ENCODE results near the gene ACSF3.

ACSF3 gene

DNA sequence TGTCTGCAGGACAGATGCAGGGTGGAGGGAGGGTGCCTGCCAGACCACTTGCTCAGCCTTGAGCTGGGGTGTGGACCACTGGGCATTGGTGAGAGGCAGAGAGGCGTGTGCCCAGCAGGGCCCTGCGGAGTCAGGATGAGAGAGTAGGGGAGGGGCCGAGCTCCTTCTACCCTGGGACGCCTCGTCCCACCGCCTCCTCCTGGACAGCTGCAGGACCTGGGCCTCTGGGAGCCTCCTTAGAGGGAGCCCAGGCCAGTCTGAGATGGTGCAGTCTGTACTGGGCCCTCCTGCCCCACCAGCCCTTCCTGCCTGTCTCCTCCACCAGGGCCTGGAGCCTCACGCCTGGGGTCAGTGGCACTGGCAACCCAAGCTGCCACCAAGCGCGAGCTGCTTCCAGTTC lies 35.9 kb upstream of the ACSF3 start:
- intact Hi-C loops (cut with DNase I; ENCODE audit: low total_unique reads) = no loop called here
- DNase-seq = no peak
- no peaks in the 10 kb centered on the region for H3K36me3 ChIP-seq

DNA sequence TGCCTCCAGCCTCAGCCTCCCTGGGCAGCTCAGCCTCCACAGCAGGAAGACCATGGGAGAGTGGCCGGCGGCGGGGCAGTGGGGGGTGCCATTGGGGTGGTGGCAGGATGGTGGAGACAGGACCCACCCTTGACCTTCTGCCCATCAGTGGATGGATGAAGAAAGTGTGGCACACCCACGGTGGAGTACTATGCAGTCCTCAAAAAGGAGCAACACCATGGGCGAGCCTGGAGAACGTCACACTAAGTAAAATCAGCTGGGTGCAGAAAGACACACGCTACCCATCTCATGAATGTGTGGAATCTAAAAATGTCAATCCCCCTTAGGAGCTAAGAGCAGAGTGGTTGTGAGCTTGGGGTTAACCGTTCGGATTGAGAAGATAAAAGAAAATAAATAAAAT lies 34.8 kb upstream of the ACSF3 start:
- TF ChIP-seq, protein P1, sequence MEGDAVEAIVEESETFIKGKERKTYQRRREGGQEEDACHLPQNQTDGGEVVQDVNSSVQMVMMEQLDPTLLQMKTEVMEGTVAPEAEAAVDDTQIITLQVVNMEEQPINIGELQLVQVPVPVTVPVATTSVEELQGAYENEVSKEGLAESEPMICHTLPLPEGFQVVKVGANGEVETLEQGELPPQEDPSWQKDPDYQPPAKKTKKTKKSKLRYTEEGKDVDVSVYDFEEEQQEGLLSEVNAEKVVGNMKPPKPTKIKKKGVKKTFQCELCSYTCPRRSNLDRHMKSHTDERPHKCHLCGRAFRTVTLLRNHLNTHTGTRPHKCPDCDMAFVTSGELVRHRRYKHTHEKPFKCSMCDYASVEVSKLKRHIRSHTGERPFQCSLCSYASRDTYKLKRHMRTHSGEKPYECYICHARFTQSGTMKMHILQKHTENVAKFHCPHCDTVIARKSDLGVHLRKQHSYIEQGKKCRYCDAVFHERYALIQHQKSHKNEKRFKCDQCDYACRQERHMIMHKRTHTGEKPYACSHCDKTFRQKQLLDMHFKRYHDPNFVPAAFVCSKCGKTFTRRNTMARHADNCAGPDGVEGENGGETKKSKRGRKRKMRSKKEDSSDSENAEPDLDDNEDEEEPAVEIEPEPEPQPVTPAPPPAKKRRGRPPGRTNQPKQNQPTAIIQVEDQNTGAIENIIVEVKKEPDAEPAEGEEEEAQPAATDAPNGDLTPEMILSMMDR (IDR thresholded peaks at IDR 0.05) = no peak
- Histone ChIP-seq H3K36me3 (no peaks in the 10 kb centered on the region), H3K4me3 (no peak overlapping the region), H3K27me3 (peaks cover 0 to 83% of the 10 kb centered on the region in 2 donors), H3K9me3 (no peaks in the 10 kb centered on the region), H3K27ac (no peak overlapping the region), H3K4me1 (no peaks in the 10 kb centered on the region)
- intact Hi-C loops (cut with DNase I; ENCODE audit: low total_unique reads) = no loop called here
- no peak for DNase-seq

More for the DNA sequence above, 35.9 kb upstream of the ACSF3 start:
- Histone ChIP-seq H3K4me1 (no peaks in the 10 kb centered on the region), H3K27me3 (peaks cover 0 to 80% of the 10 kb centered on the region in 2 donors), H3K4me3 (no peak overlapping the region), H3K9me3 (no peaks in the 10 kb centered on the region), H3K27ac (no peak overlapping the region)
- TF ChIP-seq, protein P1 (IDR thresholded peaks at IDR 0.05) = no peak

DNA sequence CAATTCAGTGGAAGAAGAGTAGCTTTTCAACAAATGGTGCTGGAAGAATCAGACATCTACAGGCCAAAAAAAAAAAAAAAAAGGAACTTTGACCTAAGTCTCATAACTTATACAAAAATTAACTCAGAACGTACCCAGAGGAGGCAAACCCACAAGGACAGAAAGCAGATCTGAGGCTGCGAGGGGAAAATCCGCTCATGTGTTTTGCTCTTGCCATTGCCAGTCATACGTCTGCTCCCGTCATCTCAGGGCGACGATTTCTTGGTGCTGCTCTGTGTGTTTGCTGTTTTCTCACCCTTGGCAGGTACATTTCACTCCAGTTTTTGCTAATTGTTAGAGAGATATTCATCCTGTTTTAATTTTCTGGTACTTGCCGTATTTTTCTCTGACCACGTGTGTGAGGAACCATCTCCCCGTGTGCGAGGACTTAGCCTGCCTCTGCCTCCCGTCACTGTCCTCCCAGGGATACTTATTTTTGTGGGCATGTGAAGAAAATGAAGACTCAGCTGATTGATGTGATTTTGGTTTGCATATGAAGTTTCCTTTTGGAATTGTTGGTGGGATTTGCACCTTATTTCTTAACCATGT lies 33.4 kb upstream of the ACSF3 start:
- H3K4me3 ChIP-seq = no peak overlapping the region
- intact Hi-C loops (cut with DNase I; ENCODE audit: low total_unique reads) = no loop called here
- TF ChIP-seq, protein P1 (IDR thresholded peaks at IDR 0.05) = no peak
- H3K9me3 ChIP-seq = no peaks in the 10 kb centered on the region
- H3K27ac ChIP-seq = no peak overlapping the region
- no peaks in the 10 kb centered on the region for H3K36me3 ChIP-seq
- peaks cover 0 to 81% of the 10 kb centered on the region in 2 donors for H3K27me3 ChIP-seq
- H3K4me1 ChIP-seq = no peaks in the 10 kb centered on the region
- no peak for DNase-seq

DNA sequence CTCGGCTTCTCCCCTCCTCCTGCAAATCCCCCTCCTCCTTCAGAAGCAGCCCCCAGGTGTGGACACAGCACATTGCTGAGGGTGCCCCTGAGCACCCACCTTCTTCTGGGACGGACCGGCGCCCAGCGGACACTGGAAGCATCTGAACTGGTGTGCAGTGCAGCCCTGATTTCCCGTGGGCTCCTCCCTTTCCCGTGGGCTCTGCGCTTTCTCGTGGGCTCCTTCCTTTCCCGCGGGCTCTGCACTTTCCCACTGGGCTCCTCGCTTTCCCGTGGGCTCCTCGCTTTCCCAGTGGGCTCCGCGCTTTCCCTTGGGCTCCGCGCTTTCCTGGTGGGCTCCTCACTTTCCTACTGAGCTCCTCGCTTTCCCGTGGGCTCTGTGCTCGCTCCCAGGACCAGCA lies 32.6 kb upstream of the ACSF3 start:
- Histone ChIP-seq H3K36me3 (no peaks in the 10 kb centered on the region), H3K4me3 (no peak overlapping the region), H3K27me3 (peaks cover 0 to 81% of the 10 kb centered on the region in 2 donors), H3K9me3 (no peaks in the 10 kb centered on the region), H3K4me1 (no peaks in the 10 kb centered on the region), H3K27ac (no peak overlapping the region)
- TF ChIP-seq, protein P1 (IDR thresholded peaks at IDR 0.05) = no peak
- intact Hi-C loops (cut with DNase I; ENCODE audit: low total_unique reads) = no loop called here
- DNase-seq = no peak

DNA sequence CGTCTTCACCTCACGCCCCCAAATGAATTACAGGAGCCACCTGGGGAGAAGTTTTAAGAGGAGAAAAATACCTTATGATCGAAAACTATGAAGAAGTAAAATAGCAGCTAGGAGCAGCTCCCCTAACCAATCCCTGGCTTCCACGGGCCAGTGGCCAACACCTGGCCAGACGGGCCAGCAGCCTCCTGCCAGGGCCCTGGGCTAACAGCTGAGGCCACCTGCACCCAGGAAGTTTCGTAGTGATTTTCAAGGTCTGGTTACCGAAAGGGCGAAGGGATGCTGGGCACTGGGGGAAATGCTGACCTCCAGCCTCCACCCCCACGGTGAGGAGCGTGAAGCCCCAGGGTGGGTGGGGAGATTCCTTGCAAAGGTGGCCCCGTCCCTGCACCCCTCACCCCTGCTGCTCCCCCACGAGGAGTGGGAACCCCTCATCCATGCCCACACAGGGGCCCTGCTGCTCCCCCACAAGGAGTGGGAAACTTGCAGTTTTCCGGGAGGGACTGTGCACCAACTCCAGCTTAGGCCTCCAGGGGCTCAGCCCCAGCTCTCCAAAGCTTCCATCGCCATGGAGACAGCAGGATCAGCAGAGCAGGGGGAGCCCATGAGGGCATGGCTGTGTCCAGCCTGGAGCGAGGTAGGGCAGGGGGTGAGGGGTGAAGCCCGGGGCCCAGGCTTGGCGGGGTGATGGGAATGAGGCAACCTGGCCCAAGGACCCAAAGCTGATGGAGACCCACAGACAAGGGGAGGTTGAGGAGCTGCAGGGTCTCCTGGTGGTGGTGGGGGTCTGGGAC lies 31.9 kb upstream of the ACSF3 start:
- intact Hi-C loops (cut with DNase I; ENCODE audit: low total_unique reads) = no loop called here
- H3K9me3 ChIP-seq = no peaks in the 10 kb centered on the region
- no peaks in the 10 kb centered on the region for H3K4me1 ChIP-seq
- no peak for DNase-seq
- no peaks in the 10 kb centered on the region for H3K36me3 ChIP-seq
- H3K27me3 ChIP-seq = peaks cover 0 to 81% of the 10 kb centered on the region in 2 donors
- TF ChIP-seq, protein P1 (IDR thresholded peaks at IDR 0.05) = no peak
- no peak overlapping the region for H3K27ac ChIP-seq
- no peak overlapping the region for H3K4me3 ChIP-seq

Measured in tibial artery (tissue), 4 donors.